ENCODE measurements around the gene SRGAP2C.
"Not testable (repeated sequence)": the region's sequence is repeated elsewhere in the genome, so short reads cannot be mapped to it uniquely, and the experiment has no call there.

The SRGAP2C gene

GRCh38 chr1:121187914-121188313 is 3.1 kb downstream of the SRGAP2C start:
- FAIRE-seq = not testable (repeated sequence)

DNA sequence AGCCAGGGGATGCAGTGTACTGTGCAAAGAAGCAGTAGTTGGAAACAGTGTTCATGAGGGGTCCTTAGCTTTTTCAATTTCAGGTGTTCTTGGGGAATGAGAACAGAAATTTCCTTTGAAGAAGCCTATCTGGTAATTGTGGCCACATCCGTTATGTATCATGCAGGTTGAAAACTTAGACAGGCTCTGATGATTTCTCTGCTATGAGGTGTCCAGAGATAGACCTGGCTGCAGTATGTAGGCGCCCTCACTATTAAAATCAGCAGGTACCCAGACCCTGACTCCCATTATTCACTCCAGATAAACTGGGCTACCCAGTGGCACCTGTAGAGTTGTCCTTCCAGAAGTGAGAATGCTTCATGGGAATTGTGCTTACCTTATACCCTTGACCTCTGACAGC is 7.7 kb downstream of the SRGAP2C start:
- not testable (repeated sequence) for FAIRE-seq

GRCh38 chr1:121197095-121197882 is 12.5 kb downstream of the SRGAP2C start:
- FAIRE-seq = not testable (repeated sequence)

GRCh38 chr1:121199763-121200162 is 15.0 kb downstream of the SRGAP2C start:
- FAIRE-seq = not testable (repeated sequence)

GRCh38 chr1:121200232-121200631 is 15.5 kb downstream of the SRGAP2C start:
- FAIRE-seq = not testable (repeated sequence)

DNA sequence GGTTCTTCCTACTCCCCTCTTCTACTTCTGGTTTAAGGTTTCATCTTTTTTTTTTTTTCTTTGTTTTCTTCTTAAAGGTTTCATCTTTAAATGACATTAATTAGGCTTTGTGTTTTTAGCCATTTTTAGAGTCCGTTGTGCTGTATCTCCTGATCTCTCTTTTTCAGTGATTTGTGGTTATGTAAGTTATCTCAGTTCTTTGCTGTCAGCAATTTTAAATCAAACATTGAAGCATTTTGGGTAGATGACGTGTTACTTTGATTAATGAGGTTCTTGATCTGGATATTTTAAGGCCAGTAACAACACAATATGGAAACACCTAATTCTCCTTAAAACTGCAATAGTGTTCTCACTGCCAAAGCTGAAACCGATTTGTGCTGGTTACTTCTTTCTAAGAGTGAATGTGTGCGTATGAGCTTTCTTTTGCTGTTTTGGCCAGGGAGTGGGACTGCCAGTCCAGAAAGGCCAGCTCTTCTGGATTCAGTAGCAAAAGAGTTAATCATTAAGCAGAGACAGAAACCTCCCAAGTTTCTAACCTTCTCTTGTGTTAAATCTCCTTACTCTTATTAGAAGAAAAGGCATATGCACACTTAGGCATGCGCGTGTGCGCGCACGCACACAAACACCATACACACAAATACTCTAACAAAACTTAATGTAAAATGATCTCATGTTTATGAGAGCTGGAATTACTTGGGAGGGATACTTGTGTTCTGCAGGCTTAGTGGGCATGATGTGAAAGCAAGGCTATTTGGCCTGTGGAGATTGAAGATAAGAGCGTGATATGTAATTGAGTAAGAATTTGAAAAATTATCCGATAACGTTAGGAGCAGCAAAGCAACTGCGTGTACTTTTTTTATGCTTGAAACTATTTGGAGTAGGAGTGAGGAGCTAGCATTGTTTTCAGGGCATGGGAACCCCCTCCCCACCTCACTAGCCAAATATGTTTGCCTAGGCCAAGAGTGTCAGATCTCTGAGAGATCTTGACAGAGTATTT is 16.5 kb downstream of the SRGAP2C start:
- not testable (repeated sequence) for FAIRE-seq

DNA sequence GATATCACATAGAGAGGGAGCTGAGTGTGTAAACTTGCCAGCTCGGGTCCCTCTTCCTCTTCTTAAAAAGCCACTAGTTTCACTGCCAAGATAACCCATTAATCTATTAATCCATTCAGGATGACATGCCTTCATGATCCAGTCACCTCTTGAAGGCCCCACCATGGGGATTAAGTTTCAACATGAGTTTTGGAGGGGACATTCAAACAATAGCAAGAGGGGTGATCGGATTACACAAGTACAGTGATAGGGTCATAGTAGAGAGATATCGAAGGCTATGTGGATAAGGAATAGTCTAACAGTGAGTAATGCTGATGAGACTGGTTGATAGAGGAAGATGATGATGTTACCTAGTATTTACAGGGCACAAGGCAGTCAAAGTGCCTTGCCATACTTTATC is 18.2 kb downstream of the SRGAP2C start:
- not testable (repeated sequence) for FAIRE-seq

GRCh38 chr1:121205786-121206711 is 21.3 kb downstream of the SRGAP2C start:
- not testable (repeated sequence) for FAIRE-seq

DNA sequence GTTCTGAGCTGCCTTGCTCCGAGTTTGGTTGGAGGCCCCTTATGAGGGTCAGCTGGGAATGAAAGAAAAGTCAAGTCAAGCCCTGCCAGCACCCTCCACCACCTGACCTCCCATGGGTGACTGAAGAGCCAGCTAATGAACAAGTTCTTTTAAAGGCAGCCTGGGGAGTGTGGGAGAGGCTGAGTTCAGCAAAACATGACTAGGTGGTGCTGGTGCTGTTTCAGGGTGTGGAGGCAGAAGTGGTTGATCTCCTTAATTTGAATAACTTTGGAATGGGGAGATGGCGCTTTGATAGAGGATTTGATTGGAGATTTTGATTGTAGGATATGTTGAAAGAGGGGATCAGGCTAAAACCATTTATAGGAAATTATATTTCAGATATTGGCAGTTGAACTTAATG is 22.6 kb downstream of the SRGAP2C start:
- FAIRE-seq = not testable (repeated sequence)

GRCh38 chr1:121208375-121208774 is 23.6 kb downstream of the SRGAP2C start:
- FAIRE-seq = not testable (repeated sequence)

- FAIRE-seq = not testable (repeated sequence)
Measured at GRCh38 chr1:121210778-121211177, 26.0 kb downstream of the SRGAP2C start.

- FAIRE-seq = not testable (repeated sequence)
Measured at GRCh38 chr1:121213491-121213890, 28.7 kb downstream of the SRGAP2C start.

DNA sequence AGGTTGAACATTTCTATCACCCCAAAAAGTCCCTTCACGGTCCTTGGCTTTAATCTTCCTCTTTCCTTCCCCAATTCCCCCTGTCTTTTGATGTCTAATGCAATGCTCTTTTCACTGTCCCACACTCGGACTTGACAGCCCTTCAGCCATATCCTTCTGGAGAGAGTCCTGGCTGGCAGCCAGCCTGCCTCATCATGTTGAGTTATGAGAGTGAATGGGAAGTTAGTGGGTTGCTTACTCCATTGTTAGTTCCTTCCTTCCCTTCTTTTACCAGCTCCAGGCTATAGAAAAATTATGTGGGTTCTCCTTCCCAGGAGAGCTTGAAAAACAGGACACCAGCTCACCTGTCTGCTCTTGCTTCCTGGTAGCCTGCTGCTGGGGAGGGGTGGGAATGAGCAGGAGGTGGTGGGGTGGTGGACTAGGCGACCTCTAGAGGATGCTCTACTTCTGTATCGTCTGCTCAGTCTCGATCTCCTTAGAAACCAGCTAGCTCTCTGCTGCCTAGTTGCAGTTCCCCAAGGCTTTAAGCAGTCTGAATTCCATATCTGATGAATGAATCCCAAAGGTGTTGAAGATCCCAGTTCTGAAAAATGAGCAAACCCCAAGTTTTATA is 29.9 kb downstream of the SRGAP2C start:
- FAIRE-seq = not testable (repeated sequence)

- FAIRE-seq = not testable (repeated sequence)
Measured at GRCh38 chr1:121215699-121216417, 31.1 kb downstream of the SRGAP2C start.

DNA sequence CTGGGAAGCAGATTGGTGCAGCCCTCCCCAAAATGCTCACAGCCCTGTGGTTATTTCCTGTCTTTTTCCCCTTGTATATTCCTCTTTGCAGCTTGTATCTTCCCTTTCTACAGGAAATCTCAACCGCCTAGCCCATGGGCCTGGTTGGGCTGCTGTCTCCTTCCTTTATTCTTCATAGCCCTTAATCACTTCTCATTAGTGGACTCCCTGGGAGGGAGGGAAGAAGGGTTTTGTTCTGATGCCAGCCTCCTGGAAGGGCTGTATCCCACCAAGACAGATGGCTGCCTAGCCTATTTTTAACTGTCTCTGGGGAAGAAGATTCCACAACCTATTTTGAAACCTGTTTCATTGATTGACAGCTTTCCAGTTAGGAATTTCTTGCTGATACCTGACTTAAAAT is 31.9 kb downstream of the SRGAP2C start:
- FAIRE-seq = not testable (repeated sequence)

GRCh38 chr1:121221770-121222169 is 37.0 kb downstream of the SRGAP2C start:
- not testable (repeated sequence) for FAIRE-seq

GRCh38 chr1:121224714-121225113 is 39.9 kb downstream of the SRGAP2C start:
- not testable (repeated sequence) for FAIRE-seq

DNA sequence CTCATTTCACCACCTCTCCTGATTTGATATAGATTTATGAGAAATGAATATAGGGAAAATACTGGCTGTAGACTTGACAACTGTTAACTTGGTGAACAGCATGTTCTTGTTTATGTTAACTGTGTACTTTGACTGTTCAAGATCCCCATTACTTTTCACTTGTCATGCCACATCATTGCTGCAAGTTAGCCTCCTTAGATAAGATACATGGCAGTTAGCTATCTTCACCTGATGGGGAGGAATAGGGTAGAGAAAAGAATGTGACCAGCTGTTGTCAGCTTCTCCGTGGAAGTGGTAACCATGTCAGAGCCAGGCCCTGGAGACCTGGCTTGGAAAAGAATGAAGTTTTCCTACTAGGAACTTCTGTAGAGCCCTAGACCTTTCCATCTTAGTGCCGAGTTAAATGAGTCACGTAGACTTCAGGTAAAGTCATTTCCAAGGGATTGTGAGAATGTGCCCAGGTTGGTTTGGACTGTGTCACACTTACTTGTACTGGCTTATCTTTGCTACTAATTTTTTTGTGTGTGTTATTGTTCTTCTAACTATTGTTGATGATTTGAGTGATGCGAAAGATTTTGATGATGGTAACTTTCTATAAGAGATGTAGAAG is 41.6 kb downstream of the SRGAP2C start:
- FAIRE-seq = not testable (repeated sequence)

DNA sequence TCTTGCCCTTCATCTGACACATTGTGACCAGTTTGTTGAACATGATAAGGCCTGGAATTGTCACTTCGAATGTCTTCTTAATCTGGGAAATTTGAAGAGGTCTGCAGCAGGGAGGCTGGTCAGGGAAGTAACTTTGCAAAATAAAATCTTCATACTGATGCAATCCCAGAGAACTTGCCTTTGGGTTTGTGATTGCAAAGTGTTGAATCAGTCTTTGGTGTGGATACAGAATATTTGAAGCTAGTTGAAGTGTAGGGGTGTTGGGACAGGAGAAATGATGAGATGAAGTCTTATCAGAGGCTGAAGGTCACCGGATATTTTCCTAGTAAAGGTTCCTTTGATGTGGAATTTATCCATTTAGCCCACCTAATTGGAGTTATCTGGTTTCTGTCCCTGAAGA is 42.1 kb downstream of the SRGAP2C start:
- FAIRE-seq = not testable (repeated sequence)

- FAIRE-seq = not testable (repeated sequence)
Measured at GRCh38 chr1:121227544-121228330, 43.0 kb downstream of the SRGAP2C start.
